Measurements from ENCODE around the gene NDC80.
"Not testable (repeated sequence)": the region's sequence is repeated elsewhere in the genome, so short reads cannot be mapped to it uniquely, and the experiment has no call there.

The NDC80 gene

DNA sequence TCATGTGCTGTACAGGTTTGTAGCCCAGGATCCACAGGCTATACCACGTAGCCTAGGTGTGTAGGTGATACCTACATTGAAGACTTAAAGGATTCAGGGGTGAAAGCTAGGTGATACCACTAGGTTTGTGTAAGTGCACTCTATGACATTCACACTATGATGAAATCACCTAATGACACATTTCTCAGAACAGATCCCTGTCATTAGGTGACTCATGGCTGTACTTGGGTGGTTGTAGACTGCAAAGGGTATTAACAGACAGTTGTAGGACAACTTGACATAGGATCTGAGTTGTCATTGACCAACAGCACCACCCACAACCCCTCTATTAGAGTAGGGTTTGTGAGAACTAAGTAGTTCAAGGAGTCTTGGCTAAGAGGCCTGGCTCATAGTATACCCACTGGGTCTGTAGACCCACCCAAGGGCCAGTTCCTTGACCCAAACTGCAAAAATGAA is 56.5 kb downstream of the NDC80 start:
- no peak for DNase-seq (ENCODE audit: low read depth)

DNA sequence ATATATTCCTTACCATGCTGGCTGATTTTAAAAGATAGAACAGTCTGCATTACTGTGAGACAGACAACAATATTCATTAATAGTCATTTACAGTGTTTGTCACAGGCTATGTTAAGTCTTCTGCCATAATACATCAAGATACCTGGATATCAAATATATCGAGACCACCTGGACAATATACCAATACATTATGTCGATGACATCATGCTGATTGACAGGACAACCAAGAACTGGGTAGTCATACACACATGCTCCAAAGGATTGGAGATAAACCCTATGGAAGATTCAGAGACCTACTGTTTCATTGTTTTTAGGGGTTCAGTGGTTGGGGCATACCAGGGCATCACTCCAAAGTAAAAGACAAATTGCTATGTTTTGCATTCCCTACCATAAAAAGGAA is 57.6 kb downstream of the NDC80 start:
- no peak for DNase-seq (ENCODE audit: low read depth)

DNA sequence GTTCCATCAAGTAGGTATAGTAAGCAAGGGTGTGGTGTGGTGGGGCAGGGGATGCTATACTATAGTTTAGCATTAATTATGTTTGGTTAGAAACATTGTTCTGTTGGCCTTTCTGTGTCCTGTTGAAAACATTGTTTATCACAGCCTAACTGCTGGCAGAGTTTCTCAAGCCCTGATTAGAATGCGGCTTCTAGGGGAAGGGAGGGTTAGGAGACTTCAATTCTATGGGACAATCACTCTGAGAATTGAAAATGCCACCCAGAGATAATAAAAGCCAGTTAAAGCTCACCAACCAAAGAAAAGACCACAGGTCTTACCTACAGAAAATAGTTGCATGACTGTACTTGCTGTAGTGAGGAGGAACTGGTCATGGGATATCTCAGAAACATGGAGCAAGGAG is 64.2 kb downstream of the NDC80 start:
- DNase-seq (ENCODE audit: low read depth), result no peak

DNA sequence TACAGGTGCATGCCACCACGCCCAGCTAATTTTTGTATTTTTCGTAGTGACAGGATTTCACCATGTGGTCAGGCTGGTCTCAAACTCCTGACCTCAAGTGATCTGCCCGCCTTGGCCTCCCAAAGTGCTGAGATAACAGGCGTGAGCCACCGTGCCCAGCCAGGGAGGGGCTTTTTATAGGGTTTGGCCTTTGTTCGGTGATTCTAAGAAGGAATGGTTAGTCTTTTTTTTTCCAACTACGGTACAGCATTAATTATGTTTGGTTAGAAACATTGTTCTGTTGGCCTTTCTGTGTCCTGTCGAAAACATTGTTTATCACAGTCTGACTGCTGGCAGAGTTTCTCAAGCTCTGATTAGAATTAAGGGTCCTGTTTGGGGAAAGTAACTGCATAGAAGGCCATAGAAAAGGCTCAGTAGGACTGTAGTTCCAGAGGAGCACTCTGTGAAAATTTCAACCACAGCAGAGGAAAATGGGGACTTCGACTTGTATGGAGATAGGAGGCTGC is 64.8 kb downstream of the NDC80 start:
- no peak for DNase-seq (ENCODE audit: low read depth)

DNA sequence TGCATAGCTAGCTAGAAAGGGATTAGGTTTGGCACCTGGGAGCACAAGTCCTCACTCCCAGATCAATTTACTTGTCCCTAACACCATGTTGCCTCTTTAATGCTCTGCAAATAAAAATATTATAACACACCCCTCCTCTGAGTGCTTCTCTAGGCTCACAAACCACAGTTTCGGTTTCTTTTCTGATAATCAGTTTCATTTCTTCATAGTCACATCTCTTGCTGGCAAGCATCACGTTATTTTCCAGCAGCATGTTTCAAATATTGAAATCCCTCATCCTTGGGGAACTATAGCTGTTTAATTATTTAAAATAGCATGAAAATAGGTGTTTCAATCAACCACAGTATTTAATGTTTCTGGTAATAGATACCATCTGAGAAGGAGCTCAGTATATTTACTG is 70.3 kb downstream of the NDC80 start:
- no peak for DNase-seq (ENCODE audit: low read depth)

DNA sequence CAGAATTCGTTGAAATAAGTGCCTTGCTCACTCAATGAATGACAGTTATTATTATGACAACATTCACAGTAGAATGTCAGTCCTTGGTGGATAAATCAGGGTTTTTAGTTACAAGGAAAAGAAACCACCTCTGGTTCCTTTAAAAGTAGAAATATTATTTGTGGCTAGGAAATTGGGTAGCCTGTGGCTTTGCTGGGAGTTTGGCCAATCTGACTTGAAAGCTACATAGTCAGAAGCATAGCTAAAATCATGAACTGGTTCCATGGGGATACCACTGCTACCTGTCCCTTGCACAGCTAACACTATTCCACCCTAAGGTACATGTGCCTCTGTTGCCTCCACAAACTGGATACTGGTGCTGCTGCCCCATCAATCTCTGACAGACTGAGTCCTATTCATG is 71.4 kb downstream of the NDC80 start:
- no peak for DNase-seq (ENCODE audit: low read depth)

DNA sequence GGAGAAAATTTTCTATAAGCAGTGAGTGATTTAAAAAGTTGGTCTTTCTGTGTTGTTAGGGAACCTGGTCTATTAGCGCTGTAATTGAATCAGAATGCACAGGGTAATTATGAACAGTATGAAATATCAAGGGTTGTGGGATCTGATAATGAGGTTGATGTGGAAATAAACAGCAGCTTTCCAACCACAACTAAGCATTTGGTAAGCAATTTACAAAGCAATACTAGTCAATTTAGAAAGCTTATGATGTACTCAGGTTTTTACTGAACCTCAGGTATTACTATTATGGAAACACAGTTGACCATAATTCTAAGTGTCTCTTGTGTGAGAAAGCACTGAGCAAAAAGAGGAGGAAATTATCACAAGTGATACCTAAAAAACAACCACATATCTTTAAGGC is 73.2 kb downstream of the NDC80 start:
- DNase-seq (ENCODE audit: low read depth), result no peak

DNA sequence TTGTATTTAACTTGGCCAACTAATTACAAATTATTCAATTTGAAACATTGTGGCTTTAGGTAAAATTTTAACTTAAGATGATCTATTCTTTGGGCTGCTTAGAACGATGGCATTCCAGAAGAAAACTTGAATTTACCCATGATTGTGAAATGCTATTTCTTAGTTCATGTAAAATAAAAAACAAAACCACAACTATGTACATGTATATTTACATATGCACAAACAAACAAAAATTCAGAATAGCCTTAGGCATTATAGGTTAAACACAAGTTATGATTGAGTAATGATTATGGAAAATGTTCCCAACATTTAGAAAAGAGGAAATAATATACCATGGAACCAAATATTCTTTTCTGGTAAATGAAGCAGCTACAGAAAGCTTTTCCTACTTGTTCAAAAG is 80.6 kb downstream of the NDC80 start:
- DNase-seq (ENCODE audit: low read depth), result no peak

DNA sequence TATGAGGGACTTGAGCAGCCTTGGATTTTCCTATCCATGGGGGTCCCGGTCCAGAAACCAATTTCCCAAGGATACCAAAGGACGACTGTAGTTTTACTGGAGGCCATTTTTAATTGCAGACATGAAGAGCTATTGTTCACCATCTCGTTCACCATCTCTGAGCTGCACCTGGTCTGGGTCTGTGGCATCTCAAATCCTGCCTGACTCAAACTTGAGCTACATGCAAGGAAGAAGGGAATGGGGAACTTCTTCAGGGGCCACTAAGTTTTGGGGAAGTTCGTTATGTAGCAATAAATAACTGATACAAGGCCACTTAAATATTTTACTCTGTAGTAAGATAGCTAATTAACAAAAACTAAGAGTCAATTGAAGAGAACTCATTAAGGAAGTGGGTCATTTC is 82.1 kb downstream of the NDC80 start:
- DNase-seq (ENCODE audit: low read depth), result no peak

DNA sequence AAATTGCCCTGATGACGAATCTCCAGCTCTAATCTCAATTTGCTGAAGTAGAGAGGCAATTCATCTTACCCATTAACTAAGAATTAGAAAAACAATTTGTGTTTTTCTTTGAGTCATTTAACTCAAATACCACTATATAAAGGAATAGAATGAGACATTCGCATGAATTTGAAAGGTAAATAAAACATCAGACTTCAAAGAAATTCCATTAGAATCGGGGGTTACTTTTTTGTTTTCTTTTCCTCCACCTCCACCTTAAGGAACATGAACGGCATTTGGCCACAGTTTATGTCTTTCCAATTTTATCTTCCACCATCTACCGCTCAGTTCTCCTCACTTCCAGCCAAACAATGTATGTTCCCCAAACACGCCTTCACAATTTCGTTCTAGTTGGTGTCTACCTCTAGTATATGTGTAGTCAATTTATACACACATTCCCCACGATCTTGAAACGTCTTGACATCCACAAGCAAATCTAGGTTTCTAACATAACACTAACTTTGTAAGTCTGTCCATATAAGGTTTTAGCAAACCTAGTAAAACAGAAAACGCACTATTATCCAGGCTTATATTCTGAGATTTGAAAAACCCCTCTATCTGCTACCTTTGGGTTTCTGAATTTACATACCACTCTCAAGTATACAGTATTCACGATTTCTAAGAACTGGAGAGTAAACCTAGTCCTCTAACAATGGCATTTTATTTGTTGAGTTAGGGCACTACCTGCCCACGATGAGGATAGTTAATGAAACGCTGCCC is 83.0 kb downstream of the NDC80 start:
- DNase-seq (ENCODE audit: low read depth), result no peak

DNA sequence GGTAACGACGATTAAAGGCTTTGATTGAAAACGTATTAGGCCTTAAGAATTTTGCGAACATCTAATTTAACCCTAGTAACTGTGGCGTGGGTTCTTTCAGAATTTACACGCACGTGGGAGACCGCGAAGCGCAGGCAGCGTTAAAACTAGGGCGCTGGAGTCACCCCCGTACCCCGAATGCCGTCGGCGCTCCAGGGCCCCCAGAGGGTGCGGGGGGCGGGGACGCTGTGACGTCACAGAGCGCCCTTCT is 83.5 kb downstream of the NDC80 start:
- no peak for DNase-seq (ENCODE audit: low read depth)

DNA sequence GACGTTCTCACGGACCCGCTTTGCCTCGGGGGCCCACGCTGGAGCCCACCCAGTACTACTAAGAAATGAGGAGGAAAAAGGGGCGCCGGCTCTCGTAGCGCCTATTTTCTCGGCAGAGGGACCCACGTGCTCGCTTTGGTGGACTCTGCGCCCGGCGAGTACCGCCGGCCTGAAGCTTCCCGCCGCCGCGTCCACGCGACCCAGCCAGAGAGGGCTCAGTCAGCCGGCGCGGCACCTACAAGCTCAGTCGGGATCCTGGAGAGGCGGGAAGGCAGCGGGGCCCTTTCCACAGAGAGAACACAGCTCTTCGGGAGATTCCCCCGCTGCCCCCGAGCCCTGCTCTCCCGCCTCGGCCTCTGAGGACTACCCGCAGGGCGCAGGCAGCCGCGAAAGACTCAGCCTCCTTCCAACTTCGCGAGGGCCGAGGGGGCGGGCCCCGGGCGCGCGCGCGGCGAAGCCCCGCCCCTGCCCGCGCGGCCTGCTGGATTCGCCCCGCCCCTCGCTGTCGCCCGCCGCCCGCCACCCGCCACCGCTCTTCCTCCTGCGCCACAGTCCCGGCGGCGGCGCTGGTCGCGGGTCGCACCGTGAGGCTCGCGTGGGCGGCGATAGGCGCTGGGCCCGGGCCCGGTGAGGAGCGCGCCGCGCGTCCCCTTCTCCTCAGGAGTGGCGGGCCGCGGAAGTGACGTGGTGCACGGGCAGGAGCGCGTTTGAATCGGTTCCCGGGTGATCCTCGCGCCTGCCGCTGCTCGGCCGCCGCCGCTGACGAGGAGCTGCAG is 84.0 kb downstream of the NDC80 start, which contains the start of gene SMCHD1:
Gene SMCHD1, plus strand, starts transcription at position 549 of the 776 bp plus-strand sequence. CDS start 350 bp downstream, outside the sequence.
- DNase-seq (ENCODE audit: low read depth), result peak; percentile 43

DNA sequence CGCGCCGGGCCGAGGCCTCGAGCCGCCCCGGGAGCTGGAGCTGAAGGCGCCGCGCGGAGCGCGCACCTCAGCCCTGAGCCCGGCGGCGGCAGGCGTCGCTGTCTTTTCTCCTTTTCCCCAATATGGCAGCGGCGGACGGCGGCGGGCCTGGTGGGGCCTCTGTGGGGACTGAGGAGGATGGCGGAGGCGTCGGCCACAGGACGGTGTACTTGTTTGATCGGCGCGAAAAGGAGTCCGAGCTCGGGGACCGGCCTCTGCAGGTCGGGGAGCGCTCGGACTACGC is 84.5 kb downstream of the NDC80 start:
- no peak for DNase-seq (ENCODE audit: low read depth)

DNA sequence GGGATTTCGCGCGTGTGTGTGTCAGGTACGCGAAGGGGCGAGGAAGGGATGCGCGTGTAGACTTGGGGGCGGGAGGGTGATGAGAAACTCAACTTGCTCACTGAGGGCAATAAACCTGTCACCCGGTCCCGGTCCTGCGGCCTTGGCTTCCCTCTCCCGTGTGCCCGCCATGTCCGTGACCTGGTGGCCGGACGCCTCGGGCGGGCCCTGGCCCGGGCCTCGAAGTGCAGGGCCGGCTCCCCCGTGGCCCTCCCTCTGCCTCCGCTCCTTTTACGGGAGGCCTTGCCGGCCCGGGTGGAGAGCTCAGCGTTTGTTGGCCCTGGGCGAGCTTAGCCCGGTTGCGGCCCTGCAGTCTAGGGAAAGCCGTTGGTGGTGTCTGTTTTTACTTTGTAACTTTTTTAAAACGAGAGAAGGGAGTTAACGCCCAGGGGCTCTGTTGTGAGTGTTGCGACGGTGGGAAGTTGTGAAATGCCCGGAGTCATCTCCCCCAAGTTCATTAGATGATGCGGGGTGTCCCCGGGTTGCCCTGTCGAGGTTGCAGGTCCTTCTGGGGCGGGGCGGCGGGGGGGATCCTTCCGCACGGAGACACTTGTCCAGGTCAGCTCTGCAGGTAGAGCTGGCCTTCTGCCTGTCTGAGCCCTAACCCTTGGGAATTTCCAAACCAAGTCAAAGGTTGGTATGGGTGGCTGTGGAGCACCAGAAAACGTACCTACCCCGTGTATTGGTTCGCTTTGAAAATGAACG is 85.1 kb downstream of the NDC80 start:
- no peak for DNase-seq (ENCODE audit: low read depth)

DNA sequence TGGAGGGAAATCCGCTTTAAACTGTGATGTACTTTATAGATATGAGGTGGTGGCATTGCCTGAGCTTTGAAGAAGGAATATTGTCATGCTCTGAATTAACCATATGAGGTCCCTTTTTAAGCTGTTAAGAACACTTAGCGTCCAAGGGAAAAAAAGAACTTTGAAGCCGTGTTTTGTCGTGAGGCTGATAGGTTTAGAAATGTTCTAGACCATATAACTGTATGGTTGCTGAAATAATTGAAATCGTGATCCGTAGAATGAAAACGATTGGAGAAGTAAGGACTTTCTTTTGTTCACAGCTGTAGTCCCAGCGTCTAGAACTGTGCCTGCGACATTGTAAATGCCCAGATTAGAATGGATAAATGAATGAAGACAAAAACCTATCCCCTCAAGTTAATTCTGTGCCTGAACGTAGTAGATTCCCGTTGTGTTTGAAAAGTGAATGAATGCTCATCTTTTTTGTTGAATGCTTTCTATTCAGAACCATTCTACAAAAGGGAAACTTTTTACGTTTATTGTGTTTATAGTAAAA is 85.7 kb downstream of the NDC80 start:
- no peak for DNase-seq (ENCODE audit: low read depth)

DNA sequence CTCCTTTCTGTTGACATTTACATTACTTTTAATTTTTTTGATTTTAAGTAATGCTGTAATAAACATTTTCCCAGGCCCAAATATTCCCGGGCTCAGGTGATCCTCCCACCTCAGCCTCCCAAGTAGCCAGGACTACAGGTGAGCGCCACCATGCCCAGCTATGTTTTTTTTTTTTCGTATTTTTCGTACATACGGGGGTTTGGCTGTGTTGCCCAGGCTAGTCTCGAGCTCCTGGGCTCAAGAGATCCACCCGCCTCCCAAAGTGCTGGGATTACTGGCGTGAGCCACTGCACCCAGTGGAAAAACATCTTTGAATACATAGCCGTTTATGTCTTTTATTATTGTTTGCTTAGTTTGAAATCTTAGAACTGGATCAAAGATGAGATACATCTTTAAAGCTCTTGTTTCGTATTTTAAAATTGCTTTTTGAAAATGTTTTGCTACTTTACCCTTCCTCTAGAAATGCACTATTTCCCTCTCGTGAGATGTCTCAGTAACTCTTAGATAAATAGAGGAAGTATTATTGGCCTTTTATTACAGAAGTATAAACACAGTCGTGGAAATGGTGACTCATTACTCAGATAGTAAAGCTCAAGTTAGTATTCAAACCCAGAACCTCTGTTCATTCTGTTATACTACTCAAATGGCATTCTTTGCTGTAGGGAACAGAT is 86.6 kb downstream of the NDC80 start:
- peak; percentile 64 for DNase-seq (ENCODE audit: low read depth)

DNA sequence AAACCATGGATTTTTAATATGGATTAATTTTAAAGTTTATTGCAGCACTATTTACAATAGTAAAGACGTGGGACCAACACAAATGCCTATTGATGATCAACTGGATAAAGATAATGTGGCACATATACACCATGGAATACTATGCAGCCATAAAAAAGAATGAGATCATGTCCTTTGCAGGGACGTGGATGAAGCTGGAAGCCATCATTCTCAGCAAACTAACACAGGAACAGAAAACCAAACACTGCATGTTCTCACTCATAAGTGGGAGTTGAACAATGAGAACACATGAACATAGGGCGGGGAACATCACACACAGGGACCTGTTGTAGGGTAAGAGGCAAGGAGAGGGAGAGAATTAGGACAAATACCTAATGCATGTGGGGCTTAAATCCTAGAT is 89.5 kb downstream of the NDC80 start:
- DNase-seq (ENCODE audit: low read depth), result not testable (repeated sequence)

DNA sequence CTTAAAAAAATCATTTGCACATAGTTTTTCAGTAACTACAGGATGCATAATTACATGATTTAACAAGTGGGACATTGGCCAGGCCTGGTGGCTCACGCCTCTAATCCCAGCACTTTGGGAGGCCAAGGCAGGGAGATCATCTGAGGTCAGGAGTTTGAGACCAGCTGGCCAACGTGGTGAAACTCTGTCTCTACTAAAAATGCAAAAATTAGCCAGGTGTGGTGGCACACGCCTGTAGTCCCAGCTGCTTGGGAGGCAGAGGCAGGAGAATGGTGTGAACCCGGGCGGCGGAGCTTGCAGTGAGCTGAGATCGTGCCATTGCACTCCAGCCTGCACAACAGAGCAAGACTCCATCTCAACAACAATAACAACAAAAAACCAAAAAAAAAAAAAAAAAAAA is 90.9 kb downstream of the NDC80 start:
- not testable (repeated sequence) for DNase-seq (ENCODE audit: low read depth)

DNA sequence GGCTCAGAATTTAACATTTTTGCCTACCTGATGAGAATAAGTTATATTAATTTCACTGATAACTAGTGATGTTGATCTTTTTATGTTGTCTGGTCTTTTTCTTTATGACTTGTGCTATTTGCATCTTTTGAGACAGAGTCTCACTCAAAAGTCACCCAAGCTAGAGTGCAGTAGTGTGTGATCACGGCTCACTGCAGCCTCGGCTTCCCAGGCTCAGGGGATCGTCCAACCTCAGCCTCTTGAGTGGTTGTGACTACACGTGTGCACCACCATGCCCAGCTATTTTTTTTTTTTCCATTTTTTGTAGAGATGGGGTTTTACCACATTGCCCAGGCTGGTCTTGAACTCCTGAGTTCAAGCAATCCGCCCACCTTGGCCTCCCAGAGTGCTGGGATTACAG is 91.6 kb downstream of the NDC80 start:
- no peak for DNase-seq (ENCODE audit: low read depth)
